ENCODE measurements around the gene ZSCAN10. TPM values are rescaled to one million over a fixed set of nuclear protein-coding genes. Genes with fewer than 3 reads are reported as not detected.

The ZSCAN10 gene
- total and polyA plus RNA-seq, 2 of the 13 experiments (the other 11 are each of a cell fraction or from before 2014, with no cell fraction given), result not detected

DNA sequence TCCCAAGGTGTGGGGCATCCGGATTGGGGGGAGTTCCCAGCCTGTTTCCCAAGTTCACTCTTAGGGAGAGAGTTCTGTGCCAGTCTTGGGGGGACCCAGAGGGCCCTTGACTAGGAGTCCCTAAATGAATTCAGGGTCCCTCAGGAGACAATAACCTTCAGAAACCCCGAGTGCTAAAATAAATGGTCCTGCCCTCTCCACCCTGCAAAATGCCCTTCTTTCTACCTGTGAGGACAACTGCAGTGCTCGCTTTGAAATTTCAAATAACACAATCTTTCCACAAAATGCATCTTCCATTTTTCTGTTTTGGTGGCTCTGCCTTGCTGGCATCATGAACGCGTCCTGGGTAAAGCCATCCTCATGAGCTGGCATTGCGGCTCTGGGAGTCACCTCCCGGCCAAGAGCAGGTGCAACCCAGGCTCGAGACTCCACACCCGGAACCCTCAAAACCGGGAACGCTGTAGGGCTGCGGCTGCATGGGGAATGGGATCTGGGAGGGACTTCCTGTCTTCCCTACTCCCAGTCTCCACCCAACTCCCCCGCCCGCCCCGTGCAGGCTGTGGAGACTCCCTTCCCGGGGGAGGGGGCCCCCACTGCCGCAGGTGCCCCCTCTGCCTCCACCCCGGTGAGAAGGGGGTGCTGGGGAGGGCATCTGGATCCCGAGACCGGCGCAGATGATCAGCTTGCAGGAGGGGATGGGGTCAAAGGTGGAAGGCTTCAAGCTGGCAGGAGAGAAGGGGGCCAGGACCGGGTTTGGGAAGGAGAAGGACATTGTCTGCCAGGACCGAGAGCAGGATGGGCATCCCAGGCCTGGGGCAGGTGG, 13.2 kb upstream of the ZSCAN10 start, which contains the start of gene ZNF205 (continued):
- TF ChIP-seq BRF2 (CRISPR knock-in tag; IDR thresholded peaks at IDR 0.05), result no peak
- TF ChIP-seq CBX1 (IDR thresholded peaks at IDR 0.05; ENCODE audit: low read depth), result peak; percentile 29
- 0 out of 2 replicates have a peak, but pooled peaks have one; percentile 17 for TF ChIP-seq AHR (CRISPR knock-in tag; IDR thresholded peaks at IDR 0.05)
- TF ChIP-seq ZNF816 (CRISPR knock-in tag; IDR thresholded peaks at IDR 0.05; ENCODE audit: borderline replicate concordance), result 0 out of 2 replicates have a peak, but pooled peaks have one; percentile 43
- no peak for TF ChIP-seq NFATC3 (CRISPR knock-in tag; IDR thresholded peaks at IDR 0.05)
- no peak for TF ChIP-seq MZF1 (CRISPR knock-in tag; IDR thresholded peaks at IDR 0.05; ENCODE audit: borderline replicate concordance)
- no peak for TF ChIP-seq KDM1A (CRISPR knock-in tag; IDR thresholded peaks at IDR 0.05)
- peak; percentile 61 for TF ChIP-seq PAXIP1 (CRISPR knock-in tag; conservative IDR thresholded peaks at IDR 0.05)
- 0 out of 2 replicates have a peak, but pooled peaks have one; percentile 25 for TF ChIP-seq SIX4 (CRISPR knock-in tag; IDR thresholded peaks at IDR 0.05)
- TF ChIP-seq ZNF557 (CRISPR knock-in tag; IDR thresholded peaks at IDR 0.05), result no peak
- no peak for TF ChIP-seq FLYWCH1 (CRISPR knock-in tag; IDR thresholded peaks at IDR 0.05)
- TF ChIP-seq ZHX2 (IDR thresholded peaks at IDR 0.05; ENCODE audit: low read depth), result peak; percentile 65; the same call in 1 of the 2 replicates
- TF ChIP-seq ZHX2 (CRISPR knock-in tag; IDR thresholded peaks at IDR 0.05; ENCODE audit: borderline replicate concordance), result no peak
- TF ChIP-seq KLF15 (CRISPR knock-in tag; IDR thresholded peaks at IDR 0.05; ENCODE audit: borderline replicate concordance), result no peak
- TF ChIP-seq ZKSCAN5 (CRISPR knock-in tag; IDR thresholded peaks at IDR 0.05), result no peak
- no peak for TF ChIP-seq ZNF136 (CRISPR knock-in tag; IDR thresholded peaks at IDR 0.05; ENCODE audit: low read depth)
- no peak for TF ChIP-seq ATF3 (CRISPR knock-in tag; IDR thresholded peaks at IDR 0.05)
